HG02588 (cell line): ENCODE measurements around the gene GALNT9.
"Not testable (repeated sequence)": the region's sequence is repeated elsewhere in the genome, so short reads cannot be mapped to it uniquely, and the experiment has no call there.

Experiments
- ATAC-seq: cut with Tn5 transposase; IDR thresholded peaks from one replicate; pipeline ENCODE4 v1.9.1; 2021; ENCODE audit warnings: mild to moderate bottlenecking, moderate library complexity; ENCODE audit not compliant: unreplicated experiment

The GALNT9 gene

DNA sequence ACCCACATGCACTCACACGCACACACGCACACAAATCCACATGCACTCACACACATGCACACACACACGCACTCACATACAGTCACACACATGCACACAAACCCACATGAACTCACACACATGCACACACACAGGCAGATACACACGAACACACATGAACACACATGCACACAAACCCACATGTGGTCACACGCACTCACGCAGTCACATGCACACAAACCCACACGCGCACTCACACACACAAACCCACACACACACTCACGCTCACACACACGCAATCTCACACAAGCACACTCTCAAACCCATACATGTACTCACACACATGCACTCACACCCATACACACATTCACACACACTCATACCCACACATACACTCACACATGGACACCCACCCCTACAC lies 61.5 kb downstream of the GALNT9 start:
- no peak for ATAC-seq

GRCh38 chr12:132266802-132267201 lies 62.6 kb downstream of the GALNT9 start:
- no peak for ATAC-seq

DNA sequence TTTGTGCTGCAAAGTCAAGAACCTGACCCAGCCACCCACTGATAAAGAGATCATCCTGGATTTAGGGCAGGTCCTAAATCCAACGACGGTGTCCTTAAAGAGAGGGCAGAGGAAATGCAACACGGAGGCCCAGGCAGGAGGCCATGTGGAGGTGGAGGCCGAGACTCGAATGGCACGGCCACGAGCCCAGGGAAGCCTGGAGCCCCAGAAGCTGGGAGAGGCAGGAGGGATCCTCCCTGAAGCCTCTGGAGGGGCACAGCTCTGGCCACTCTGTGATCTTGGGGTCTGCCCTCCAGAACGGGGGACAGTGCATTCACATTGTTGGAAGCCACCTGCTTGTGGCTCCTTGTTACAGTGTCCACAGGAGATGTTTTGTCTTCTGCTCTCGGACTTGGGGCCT lies 63.0 kb downstream of the GALNT9 start:
- ATAC-seq, result no peak

DNA sequence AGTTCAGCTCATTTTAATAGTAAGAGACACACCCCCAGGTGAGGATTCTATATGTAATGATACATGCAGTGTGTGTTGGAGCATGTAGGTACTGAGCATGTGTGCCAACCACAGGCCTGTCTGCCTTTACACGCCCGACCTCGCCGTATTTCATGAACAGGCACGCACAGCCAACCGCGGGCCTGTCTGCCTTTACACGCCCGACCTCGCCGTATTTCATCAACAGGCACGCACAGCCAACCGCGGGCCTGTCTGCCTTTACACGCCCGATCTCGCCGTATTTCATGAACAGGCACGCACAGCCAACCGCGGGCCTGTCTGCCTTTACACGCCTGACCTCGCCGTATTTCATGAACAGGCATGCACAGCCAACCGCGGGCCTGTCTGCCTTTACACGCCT lies 63.6 kb downstream of the GALNT9 start:
- not testable (repeated sequence) for ATAC-seq

DNA sequence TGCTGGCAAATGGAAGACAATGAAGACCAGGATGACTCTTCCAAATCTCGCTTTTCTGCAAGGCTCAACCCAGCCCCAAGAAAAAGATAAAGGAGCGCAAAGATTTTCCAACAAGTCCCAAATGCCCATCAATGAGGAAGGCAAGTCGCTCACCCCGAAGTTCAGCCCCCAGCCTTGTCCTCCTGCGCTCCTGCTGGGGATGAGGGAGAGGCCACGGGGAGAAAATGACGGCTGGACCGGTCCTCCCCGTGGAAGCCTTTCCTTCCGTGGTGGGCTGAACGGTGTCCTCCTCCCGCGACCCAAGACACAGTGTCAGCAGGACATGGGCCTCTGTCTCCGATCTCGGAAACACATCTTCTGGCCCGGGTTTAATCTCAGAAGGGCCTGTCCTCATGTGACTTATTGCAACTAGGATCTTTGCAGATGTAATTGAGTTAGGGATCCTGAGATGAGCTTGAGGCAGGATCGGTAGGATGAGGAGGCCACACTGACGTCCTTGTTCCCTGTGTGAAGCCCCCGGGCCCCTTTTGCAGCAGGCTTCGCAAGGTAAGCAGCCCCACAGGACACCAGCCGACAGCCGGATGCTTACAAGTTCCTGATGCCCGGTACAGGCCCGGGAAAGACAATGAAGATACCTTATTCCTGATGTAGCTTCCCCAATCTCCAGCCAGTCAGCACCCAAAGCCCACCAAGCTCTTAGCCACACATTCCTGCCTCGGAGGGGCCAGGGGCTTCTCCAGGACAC lies 64.2 kb downstream of the GALNT9 start:
- no peak for ATAC-seq

DNA sequence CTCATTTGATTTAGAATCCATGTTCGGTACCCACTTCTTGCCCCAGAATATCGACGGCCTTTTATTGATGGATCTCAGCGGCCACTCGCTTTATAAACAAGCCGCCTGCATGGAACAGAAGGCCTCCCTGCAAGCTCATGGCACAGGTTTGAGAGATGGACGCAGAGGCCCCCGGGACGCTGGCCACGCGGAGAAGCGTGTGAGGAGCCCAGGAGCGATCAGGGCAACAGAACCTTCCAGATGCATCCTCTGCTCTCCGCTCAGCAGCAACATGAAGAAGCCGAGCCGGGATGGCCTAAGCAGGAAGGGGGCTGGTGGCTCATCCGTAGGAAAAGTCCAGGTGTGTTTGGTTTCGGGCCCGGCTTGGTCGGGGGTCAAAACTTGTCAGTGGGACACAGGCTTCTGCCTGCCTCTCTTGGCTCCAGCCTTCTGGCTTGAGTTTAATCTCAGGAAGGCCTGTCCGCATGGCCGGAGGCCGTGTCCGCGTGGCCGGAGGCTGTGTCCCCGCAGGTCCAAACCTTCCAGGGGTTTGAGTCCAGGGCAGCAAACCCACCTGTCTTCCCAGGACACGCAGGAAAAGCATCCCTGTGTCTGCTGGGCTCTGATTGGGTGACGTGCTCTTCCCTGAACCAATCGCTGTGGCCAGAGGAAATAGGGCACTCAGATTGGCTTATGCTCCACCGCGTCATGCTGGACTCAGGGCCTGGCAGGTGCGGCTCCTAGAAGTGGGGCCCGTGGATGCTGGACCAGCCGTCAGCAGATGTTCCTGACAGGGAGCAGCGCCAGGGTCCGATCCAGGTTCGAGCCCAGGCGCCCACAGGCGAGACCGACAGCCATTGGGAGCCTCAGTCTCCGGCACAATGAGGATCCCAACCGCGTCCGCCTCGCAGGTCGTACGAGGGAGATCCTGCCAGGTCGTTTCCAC lies 65.0 kb downstream of the GALNT9 start:
- no peak for ATAC-seq

- no peak for ATAC-seq
These were observed 65.8 kb downstream of the GALNT9 start for GRCh38 chr12:132263451-132264049.

- no peak for ATAC-seq
These were observed 66.4 kb downstream of the GALNT9 start for GRCh38 chr12:132263061-132263360.

- no peak for ATAC-seq
These were observed 66.9 kb downstream of the GALNT9 start for GRCh38 chr12:132262256-132263060.

DNA sequence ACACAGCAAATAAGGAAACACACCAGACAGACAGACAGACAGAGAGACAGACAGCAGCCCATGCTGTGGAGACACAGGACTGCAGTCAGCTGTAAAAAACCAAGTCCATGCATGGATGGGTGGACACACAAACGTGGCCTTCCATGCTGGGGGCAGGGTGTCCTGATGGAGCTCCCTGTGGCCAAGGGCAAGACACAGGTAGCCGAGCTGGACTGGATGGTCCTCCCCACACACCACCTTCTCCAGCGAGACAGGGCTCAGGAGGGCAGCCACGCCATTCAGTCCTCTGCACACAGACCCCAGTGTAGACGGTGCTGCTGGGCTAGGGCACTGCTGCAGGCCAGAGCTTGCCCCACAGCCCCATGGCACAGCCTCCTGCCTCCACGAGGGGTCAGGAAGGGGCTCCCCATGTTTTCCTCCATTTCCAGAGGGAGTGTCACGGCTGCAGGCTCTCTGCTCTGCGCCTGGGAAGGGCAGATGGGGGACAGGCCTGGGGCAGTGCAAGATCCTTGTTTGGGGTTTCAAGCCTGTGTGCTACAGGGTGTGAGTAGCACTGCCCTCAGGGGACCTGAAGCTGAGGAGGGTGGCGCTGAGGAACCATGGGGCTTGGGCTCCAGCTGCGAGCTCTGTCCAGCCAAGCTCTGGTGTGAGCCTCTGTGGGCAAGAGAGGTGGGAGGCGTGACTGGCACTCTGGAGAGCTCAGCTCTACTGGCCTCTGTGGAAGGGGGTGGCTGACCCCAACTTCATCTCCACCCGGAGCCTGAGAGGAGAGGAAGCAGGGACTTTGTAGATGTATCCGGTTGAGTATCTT lies 67.9 kb downstream of the GALNT9 start:
- no peak for ATAC-seq

DNA sequence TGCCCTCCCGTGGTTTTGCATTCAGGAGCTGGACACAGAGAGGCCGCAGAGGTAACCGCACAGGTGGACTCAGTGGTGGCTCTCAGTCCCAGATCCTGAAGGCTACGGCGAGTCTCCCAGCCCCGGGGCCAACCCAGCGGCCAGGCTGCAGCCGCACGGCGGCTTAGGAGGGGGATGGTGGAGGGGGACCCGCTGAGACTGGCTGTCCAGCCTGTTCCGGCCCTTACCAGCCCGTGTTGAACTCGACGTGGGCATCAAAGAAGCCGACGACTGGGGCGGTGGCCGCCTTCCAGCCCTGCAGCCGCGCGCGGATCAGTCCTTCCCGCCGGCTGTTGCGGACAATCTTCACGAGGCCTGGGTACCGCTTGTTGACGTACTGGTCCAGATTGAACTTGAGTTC lies 68.7 kb downstream of the GALNT9 start:
- ATAC-seq, result no peak

DNA sequence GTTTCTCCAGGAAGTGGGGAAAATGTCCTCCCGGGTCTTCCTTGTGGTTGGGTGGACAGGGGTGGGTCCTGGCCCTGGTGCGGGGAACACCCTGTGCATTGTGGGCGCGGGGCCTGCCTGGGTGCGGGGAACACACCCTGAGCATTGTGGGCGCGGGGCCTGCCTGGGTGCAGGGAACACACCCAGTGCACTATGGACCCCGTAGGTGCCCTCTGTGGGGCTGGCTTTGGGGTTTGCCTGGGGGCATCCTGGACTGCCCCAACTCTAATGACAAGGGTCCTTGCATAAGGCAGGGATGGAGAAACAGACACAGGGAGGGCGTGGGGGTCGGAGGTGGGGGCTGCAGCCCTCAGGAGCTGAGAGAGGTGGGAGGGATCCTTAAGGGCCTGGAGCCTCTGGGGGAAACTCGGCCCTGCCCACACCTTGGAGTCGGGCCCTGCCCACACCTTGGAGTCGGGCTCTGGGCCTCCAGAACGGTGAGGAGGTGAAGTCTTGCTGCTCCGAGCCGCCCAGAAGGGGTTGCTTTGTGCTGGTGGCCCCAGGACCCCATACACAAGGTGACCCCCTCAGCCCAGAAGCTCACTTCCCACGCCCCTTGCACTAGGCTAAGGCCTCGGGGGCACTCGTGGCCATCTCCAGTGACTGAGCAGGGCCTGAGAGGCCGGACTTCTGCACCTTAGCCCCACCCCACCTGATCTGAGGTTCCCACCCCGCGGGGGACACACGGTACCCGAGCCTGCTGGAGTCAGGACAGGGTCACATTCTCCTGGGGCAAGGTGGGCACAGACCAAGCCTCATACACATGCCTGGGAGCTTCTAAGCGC lies 69.3 kb downstream of the GALNT9 start:
- no peak for ATAC-seq

DNA sequence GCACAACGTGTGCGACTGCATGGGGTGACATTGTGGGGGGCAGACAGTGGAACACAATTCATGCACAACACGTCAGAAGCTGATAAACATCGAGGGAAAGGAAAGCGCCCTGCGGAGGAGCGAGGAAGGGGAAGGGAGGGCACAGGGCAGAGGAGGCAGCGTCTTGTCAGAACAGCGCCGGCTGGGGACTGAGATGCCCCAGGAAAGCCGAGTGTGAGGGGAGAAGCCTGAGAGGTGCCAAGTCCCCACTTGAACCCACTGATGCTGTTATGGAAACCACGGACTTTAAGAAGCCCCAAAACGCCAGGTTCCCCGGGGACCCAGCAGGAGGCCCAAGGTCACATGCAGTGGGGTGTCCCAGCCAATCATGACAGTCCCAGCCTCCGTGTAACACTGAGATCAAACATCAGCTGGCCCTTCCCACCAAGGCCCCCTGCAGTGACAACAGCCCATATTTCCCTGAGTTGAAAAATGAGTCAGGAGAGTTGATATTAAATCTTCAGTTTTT lies 70.0 kb downstream of the GALNT9 start:
- no peak for ATAC-seq

GRCh38 chr12:132258543-132258942 lies 70.8 kb downstream of the GALNT9 start:
- ATAC-seq, result no peak

DNA sequence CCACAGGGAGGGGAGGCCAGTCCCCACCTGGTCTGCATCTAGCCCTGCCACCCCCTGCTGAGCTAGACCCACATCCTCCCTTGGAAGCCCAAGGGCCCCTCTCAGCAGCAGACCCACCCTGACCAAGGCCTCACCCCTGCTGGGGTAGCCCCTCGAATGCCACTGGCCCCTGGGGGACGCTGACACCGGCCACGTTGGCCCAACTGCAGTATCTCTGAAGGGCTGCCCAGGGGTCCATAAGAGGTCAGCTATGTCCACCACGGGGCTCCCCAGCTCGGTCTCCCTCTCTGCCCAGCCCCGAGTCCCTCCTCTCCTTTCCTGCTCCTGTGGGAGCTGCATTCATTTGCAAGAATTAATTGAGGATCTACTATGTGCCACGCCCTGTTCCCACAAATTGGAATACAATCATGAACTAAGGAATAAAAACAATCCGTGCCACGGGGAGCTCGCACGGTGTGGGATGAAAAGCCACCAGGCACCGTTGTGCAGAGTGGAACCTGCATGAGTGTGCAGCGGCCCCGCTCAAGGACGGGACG lies 71.4 kb downstream of the GALNT9 start:
- no peak for ATAC-seq

GRCh38 chr12:132257206-132257954 lies 72.0 kb downstream of the GALNT9 start:
- no peak for ATAC-seq

GRCh38 chr12:132256646-132257045 lies 72.7 kb downstream of the GALNT9 start:
- no peak for ATAC-seq

DNA sequence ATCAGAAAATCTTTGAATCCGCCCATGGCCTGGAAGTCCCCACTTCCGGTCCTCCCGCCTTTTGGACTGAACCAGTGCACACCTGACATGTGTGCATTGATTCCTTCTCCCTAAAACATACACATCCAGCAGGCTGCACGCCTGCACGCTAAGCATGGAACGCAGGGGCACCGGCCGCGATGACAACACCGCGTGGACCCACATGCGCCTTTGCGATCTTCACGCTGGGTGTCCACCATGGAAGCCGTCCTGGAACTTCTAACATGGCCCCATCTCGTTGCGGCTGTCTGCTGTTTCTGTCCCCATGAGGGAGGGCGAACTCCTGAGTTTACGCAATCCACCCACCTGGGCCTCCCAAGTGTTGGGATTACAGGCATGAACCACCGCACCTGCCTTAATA lies 73.7 kb downstream of the GALNT9 start:
- ATAC-seq, result no peak
